GM06990 (cell line): Measurements from ENCODE around the gene PPP1R9A.

ENCODE experiments used
- DNase-seq: peaks from one replicate; pipeline ENCODE4 v3.0.0-alpha.2; 2011; ENCODE audit not compliant: insufficient read length; ENCODE audit errors: extremely low read depth
- H3K27me3 ChIP-seq: replicated peaks from 2 replicates; pipeline ENCODE4 v1.6.0; 2011; ENCODE audit warnings: low read length; ENCODE audit not compliant: control insufficient read depth, insufficient read depth
- H3K36me3 ChIP-seq: 2 replicates; pipeline ENCODE4 v1.5.1; 2011; ENCODE audit warnings: low read length; ENCODE audit not compliant: control insufficient read depth, insufficient read depth
- H3K4me3 ChIP-seq: replicated peaks from 2 replicates; pipeline ENCODE4 v1.5.1; 2011; ENCODE audit warnings: low read depth, mild to moderate bottlenecking, control low read depth, low read length
- CTCF ChIP-seq: IDR thresholded peaks from 2 replicates; pipeline ENCODE4 v1.5.1; 2011; ENCODE audit warnings: low read length, control low read depth, mild to moderate bottlenecking, inconsistent platforms; ENCODE audit not compliant: insufficient read depth, poor library complexity, severe bottlenecking

PPP1R9A gene

GRCh38 chr7:95199779-95200558 lies 292.6 kb downstream of the PPP1R9A start:
- Histone ChIP-seq H3K4me3 (no peak overlapping the region), H3K36me3 (no peaks in the 10 kb centered on the region), H3K27me3 (no peaks in the 10 kb centered on the region)
- peak; percentile 62 for TF ChIP-seq CTCF
- no peak for DNase-seq

- no peak for DNase-seq
- no peaks in the 10 kb centered on the region for H3K36me3 ChIP-seq
- no peaks in the 10 kb centered on the region for H3K27me3 ChIP-seq
- TF ChIP-seq CTCF, result no peak
- H3K4me3 ChIP-seq, result no peak overlapping the region
Measured at GRCh38 chr7:95200741-95201140, 293.3 kb downstream of the PPP1R9A start.

GRCh38 chr7:95201727-95202126 lies 294.3 kb downstream of the PPP1R9A start:
- Histone ChIP-seq H3K27me3 (no peaks in the 10 kb centered on the region), H3K36me3 (no peaks in the 10 kb centered on the region), H3K4me3 (no peak overlapping the region)
- no peak for TF ChIP-seq CTCF
- DNase-seq, result no peak

- Histone ChIP-seq H3K27me3 (no peaks in the 10 kb centered on the region), H3K36me3 (no peaks in the 10 kb centered on the region), H3K4me3 (no peak overlapping the region)
- TF ChIP-seq CTCF, result no peak
- peak; percentile 3 for DNase-seq
Measured at GRCh38 chr7:95204618-95205017, 297.2 kb downstream of the PPP1R9A start.

- Histone ChIP-seq H3K4me3 (no peak overlapping the region), H3K27me3 (no peaks in the 10 kb centered on the region), H3K36me3 (no peaks in the 10 kb centered on the region)
- TF ChIP-seq CTCF, result no peak
- no peak for DNase-seq
Measured at GRCh38 chr7:95205665-95206225, 298.4 kb downstream of the PPP1R9A start.
